Body of pancreas (tissue), 4 donors: Measurements from ENCODE around the gene ASXL3.

Source experiments
- POLR2A ChIP-seq, 3 donors: fragments of 450-650 bp; IDR thresholded peaks; one replicate each; pipeline ENCODE4 v1.6.1; 2016; ENCODE audit warnings: antibody characterized with exemption in 3 of 3, mild to moderate bottlenecking in 2 of 3
- TF ChIP-seq, protein P1 (sequence below), 7 experiments: fragments of 450-650 bp in 4 of 7; fragments of 200-600 bp in 3 of 7; sonication (generic) in 3 of 7; IDR thresholded peaks; one replicate each; pipeline ENCODE4 v1.5.1; 2016 to 2019; ENCODE audit warnings: antibody characterized with exemption in 7 of 7

GRCh38 chr18:33567705-33568104 lies 10.3 kb upstream of the ASXL3 start:
- TF ChIP-seq, protein P1, sequence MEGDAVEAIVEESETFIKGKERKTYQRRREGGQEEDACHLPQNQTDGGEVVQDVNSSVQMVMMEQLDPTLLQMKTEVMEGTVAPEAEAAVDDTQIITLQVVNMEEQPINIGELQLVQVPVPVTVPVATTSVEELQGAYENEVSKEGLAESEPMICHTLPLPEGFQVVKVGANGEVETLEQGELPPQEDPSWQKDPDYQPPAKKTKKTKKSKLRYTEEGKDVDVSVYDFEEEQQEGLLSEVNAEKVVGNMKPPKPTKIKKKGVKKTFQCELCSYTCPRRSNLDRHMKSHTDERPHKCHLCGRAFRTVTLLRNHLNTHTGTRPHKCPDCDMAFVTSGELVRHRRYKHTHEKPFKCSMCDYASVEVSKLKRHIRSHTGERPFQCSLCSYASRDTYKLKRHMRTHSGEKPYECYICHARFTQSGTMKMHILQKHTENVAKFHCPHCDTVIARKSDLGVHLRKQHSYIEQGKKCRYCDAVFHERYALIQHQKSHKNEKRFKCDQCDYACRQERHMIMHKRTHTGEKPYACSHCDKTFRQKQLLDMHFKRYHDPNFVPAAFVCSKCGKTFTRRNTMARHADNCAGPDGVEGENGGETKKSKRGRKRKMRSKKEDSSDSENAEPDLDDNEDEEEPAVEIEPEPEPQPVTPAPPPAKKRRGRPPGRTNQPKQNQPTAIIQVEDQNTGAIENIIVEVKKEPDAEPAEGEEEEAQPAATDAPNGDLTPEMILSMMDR (IDR thresholded peaks at IDR 0.05) = no peak
- TF ChIP-seq POLR2A (IDR thresholded peaks at IDR 0.05) = no peak
